NCI-H146 treated with DMSO at 0.1 percent for 48 hours (cell line): Measurements from ENCODE around the gene CAV1.

Experiments used
- DNase-seq: peaks from one replicate; lab custom pipeline; 2025; ENCODE audit not compliant: unreplicated experiment; lab: John Stamatoyannopoulos, UW

Gene CAV1

DNA sequence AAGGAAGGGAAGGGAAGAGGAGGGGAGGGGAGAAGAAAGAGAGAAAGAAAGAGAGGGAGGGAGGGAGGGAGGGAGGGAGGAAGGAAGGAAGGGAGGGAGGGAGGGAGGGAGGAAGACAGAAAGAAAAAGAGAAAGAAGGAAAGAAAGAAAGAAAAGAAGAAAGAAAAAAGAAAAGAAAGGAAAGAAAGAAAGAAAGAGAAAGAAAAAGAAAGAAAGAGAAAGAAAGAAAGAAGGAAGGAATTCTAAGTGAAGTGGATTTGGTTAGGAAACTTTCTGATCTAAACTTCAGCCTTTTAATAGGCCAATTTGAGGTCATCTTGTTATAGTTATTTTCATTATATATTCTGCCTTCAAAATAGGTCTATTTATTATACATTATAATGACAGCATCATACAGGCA is 21.0 kb upstream of the CAV1 start:
- DNase-seq = no peak

DNA sequence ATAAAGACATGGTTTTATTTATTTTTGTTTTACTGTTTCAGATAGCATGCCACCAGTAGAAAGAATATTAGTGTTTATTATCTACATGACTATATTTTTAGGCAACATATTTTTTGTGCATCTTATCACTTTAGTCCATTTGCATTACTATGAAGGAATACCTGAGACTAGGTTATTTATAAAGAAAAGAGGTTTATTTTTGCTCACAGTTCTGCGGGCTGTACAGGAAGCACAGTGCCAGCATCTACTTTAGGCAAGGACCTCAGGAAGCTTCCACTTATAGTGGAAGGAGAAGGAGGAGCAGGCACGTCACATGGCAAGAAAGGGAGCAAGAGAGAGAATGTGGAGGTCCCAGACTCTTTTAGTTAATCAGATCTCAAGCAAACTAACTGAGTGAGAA is 19.6 kb upstream of the CAV1 start:
- no peak for DNase-seq

DNA sequence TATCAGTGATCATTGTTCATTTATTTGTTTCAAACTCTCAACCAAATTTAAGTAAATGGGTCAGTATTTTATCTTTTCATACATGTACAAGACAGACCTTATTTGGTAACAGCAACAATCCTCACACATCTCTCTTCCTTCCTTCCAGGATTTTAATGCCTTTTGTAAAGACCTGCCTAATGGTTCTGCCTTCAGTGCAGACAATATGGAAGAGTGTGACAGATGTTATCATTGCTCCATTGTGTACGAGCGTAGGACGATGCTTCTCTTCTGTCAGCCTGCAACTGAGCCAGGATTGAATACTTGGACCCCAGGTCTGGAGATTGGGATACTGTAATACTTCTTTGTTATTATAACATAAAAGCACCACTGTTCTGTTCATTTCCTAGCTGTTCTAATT is 19.0 kb upstream of the CAV1 start:
- DNase-seq = no peak

DNA sequence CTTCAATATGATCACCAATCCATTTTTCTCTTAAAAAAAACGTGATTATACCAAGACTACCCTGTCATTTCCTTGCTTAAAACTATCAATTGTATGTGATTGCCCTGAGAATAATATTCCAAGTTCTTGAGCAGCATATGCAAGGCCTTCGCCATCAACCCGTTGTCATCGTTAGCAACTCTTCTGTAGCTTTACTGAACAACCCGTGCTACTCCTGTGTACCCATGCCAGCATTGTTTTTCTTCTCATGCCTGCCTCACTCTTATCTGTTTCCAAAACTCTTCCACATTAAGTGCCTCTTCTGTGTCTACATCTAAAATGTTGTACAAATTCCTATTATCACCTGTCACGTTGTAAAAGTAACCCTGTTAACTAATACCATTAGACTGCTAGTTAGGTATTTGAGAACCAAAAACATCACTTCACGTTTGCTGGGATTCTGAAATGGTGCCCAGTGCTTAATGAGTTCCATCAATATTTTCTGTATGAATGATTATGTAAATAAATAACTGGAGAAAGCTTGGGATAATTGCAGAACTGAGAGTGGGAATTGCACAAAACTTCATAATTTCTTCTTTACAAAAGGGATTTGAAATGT is 14.8 kb upstream of the CAV1 start:
- DNase-seq = no peak

DNA sequence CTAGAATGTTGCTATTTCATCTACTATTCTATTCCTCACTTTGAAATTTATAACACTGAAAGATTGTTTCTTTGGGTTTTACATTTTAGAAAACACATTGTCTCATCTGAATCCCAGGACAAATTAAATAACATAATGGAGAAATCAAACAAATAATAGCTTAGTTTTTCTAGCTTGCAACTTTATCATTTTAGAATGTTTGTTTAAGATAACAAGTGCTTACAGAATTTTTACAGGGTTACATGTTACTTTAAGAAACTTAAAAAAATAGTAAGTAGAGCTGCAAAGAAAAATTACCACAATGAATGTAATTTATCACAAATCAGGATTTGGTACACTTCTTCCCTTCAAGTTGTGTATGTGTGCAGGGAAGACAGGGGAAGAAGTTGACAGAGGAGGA is 14.0 kb upstream of the CAV1 start:
- DNase-seq = no peak

DNA sequence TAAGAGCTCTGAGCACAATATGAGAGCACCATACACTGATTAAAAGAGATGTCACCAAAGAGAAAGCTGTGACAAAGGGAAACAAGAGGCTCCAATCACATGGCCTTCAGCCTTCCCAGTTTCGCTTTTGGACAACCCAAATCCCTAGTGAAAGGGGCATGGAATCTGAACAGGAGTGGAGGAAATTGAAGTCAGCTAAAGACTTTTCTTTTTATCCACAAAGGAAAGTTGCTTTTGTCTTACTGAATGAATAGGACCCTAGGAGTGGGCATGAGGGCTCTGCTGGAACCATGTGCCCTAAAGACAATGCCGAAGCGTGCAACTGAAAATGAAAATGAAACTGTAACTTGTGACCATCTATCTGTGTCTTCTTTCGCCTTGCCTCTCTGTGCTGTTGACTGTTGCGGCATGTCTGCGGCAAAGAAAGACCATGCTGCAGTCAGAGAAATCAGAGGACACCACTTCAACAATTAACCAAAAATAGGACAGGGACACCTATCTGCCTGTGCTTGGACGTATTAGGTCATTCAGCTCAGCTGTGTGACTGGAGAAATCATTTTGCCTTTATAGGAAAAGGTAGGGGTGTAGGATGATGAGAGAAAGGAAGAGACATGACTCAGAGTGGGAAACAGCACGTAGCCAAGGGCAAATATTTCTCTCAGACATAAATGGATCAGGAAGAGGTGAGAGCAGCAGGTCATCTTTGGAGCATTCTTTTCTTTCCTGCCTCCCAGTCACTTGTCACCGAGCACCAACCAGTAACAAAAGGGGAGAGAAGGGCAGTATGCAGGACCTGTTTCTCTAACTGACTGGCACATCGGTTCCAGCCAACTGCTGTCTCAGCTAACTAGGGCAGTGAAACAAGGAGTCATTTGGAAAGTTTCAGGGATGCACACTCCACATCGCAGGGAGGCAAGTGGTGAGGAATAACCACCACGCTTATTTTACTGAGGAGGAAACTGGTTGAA is 13.0 kb upstream of the CAV1 start:
- DNase-seq = no peak

DNA sequence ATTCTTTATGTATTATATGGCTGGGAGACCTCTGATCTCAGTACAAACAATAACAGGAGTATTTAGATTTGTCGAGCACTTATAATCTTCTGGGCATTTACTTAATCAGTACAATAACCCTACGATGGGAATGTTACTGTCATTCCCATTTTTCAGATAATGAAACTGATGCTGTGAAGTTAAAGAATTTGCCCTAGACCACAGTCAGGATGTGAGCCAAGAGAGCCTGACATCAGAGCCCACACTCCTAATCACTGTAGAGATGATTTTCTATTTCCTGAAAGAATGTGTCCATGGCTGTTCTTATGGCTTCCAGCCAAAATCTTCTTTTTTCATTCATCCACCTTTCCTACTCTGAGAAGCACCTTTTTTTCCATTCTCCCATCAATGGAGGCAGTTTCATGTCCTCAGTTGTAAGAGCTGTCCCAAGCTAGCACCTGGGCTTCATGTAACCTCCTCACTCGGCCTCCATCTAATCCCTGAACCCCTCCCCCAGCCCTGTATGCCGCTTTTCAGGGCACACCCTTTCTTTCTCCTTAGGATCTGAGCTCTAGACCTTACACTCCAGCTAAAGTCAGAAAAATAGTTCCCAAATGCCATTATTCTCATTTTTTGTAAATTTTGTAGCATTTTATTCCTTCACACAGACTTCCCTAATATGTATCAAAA is 12.2 kb upstream of the CAV1 start:
- DNase-seq = no peak

DNA sequence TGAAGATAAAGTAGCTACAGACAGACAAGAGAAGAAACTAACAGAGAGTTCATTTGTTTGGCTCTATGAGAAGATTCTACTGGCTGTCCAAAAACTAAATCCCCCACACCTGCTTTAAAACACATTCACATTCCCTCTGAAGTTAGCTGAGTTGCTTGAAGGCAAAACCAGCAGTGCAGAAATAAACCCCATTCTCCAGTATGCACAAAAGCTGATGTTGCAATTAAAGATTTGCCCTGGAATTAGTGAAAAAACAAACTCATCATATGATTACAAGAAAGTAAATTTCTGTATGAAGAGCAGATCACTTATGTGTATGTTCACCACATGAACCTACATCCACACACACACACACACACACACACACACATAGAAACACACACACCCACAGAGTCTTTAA is 9.3 kb upstream of the CAV1 start:
- no peak for DNase-seq

DNA sequence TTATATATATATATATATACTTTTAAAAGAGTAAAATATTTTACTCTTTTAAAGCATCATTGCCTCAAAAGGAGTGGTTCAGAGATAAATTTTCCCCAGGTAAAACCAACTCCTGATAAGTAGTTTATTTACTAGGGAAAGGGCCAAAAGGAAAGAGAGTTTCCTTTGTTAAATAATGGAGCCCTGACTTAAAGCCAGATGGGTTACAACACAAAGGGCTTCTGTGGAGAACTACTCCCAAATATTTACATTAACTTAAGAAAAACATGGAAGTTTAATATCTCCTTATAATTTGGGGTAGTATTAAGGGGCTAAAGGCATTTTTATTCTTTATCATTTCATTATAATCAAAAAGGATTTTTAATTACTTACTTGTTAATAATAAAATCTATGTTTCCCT is 8.5 kb upstream of the CAV1 start:
- DNase-seq = no peak

DNA sequence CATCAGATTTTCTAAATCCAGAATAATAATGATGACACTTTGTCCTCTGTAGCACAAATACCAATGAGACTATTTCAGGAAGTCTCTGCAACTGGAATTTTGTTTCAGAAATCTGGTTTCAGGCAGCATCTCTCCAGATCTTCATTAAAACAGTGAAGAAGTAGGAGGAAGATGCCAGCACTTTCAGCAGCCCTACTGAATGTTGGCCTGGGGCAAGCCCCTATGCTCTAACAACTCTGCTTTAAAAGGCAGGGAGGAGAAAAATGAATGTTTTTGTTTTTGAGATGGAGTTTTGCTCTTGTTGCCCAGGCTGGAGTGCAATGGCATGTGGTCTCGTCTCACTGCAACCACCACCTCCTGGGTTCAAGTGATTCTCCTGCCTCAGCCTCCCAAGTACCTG is 7.2 kb upstream of the CAV1 start:
- DNase-seq = no peak

DNA sequence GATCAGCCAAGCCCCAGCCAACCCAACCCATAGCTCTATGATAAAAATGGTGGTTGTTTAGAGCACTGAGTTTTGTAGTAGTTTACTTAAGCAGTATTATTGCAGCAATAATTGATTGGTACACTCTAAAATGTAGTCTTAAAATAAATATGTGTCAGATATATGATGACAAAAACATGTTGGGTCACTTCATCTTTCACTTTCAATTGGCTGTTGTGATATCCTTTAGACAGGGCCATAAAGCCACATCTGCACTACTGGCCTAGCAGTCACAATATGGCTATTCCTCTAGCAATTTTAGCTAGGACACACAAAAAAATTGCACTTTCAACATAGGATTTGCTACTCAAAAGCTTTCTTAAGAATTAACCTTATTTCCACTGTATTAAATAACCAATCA is 5.9 kb upstream of the CAV1 start:
- DNase-seq = no peak

DNA sequence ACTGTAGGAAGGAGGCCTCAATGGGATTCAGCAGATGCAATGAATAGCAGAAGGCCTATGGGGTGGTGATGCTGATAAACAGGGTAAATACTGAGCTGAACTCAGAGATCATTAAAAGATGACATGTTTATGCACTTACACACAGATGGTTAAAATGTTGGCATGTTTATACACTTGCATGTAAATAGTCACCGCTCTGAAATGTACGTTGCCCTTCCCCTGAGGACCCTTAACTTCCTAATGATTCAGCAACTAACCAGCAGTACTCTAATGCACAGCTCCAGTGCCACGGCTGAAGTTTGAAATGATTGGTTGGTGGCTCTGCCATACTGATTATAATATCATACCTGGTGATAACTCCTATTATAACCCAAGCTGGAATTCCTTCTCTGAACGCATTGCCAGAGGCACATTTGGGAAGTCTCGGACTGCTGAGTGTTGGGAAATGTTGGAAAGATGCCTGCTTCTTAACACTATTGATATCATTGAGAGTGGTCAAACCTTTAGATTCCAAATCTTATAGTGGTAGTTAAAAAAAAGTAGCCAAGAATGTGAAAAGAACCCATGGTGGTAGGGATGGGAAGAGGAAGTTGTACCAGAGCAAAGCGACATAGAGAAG is 3.7 kb upstream of the CAV1 start:
- no peak for DNase-seq

DNA sequence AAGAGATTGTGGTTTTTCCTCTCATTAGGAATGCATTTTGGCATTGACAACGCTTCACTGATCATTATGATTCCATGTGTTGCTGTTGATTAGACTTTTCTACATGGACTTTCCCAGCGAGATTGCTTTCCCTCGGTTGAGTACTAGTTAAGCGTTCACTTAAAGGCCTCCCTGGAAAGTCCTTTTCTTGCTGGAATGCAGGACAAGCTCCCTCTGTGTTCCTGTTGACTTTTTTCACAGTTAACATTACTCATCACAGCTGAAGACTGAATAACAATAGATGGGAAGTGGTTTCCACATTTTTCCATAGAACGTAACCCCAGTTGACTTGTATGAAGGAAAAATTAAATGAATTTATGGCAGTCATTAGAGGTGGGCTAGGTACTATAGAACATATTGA is 2.6 kb upstream of the CAV1 start:
- no peak for DNase-seq

DNA sequence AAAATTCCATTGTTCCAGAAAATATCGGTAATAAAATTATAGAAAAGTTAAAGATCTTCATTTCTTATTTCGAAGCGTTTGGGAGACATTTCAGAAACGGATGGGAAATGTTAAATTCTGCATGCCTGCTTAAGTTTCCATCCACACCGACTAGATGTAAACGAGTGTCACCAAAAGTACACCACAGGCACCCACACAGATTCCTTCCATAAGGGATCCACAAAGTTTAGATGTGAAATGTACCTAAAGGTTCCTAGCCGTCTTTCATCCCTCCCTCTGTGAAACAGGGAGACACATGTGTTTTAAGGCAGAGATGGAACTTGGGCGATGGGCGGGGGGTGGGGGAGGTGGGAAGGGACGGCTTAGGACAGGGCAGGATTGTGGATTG is 621 bp upstream of the CAV1 start:
- DNase-seq = no peak

DNA sequence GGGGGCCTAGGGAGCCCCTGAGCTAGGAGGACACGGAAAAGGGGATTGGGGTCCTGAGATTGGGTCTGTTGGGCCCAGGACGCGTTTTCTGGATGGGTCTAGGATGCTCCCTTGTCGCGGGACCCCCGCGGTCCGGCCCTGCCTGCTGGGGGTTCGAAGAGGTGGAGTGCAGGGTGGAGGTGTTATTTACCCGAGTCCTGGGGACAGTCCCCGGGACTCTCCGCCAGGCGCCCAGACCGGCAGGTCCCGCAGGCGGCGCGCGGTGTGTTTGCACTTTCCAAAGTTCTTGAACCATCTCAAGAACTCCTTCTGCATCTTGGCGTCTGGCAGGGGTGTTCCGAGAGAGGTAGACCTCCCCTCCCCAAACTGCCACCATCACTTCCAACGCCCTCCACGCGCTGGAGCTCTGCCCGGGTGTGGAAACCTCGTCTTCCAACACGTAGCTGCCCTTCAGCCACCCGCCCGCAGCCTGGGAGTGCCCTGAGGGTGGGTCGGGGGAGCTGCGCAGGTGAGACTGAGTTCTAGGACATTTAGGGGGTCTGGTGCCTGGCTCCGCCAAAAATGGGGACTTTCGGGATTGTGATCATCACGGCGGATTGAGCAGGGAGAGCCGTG is 569 bp downstream of the CAV1 start:
- no peak for DNase-seq

DNA sequence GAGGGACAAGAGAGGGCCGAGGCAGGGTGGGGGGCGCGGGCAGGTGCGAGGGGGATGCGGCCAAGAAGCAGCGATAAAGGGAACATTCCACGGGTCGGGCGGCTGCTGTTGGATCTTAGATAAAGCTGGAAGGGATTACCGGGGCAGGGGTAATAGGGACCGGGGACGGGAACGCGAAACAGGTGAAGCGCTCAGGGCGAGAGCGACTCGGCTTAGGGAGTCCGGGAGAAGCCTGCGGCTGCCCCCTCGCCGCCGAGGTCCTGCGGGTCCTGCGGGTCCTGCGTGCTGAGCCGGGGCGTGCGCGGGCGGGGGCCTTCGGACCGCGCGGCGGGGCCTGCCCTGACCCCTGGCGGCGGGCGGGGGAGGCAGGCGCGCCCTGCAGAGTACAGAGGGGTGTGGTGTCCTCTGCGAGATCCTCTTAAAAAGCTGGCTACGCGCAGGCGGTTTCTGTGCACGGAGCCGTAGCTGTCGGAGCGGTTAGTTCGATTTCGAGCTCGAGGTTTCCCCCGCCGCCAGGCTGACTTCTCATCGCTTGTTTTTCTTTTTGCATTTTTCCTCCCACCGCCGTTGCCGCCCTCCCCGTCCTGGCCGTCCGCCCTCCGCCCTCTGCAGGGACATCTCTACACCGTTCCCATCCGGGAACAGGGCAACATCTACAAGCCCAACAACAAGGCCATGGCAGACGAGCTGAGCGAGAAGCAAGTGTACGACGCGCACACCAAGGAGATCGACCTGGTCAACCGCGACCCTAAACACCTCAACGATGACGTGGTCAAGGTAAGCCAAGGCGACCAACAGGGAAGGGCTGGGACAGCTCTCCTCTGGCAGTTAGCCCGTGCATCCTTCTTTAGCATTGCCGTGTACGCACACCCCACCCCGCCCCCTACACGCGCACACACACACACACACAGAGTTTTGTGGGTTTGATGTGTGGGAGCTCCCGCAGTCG is 1.4 kb downstream of the CAV1 start:
- DNase-seq = no peak

DNA sequence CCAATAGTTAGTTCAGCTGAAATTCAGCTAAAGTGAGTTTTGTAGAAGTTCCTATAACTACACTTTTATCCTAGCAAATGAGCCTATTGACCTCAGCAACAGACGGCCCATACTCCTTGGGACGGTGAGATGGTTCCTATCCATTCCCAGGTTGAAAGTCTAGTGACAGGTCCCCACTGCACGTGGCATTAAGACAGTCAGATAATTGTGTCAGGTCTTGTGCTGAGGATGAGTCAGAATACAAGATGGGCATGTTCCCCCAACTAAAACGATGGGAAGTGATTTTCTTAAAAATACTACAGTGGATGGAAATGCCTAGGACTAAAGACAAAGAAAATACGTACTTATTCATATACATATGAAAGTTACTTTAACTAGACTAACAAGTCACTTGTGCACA is 2.1 kb downstream of the CAV1 start:
- no peak for DNase-seq

DNA sequence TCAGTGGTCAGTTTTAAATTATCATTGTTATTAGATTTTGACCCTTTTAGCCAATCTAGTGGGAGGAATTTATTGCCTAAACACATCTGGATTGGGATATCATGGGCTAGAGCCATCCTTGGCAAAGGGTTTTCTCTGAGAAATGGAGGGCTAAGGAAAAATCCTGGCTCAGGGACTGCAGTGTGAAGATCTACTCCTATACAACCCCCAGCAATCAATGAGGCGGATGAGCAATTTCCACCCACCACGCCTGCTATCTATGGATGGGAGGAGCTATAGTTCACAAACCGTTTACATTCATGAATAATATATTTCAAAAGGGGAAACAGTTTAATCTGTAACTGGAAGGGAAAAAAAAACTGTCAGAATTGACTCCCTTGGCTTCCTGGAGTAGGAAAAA is 2.7 kb downstream of the CAV1 start:
- DNase-seq = no peak

DNA sequence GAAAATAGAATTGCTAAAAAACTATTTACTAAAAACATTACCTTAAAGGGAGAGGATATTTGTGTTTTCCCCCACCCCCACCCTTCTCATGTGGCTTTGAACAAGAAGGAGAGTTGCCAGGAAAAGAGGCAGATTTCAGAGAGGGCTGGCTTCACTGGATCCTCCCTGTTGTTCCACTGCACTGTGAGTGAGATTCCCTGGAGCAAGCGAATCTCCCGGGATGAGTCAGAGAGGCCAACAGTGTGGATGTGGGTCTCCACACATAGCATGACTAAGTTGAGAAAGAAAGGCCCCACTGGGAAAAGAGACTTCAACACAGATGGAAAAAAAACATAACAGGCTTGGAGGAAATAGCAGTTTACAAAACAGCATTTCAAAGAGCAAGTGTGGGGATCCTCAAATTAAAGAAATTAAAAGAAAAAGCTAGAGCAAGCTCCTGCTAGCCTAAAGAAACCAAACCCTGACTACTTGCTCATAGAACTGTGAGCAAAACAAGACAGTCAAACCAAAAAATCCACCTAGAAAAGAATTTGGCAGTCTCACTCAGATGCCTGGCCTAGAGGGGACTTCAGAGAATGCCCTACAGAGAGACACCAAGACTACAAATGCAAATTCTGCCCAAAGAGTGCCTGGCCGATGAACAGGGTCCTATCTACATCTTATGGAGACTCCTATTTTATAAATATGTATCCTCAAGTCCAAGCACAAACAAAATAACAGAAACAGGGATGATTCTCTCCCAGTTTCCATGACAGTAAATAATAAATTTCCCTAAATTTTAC is 3.4 kb downstream of the CAV1 start:
- DNase-seq = no peak
